NCI-H187 (cell line): Measurements from ENCODE around the gene CENPVL3.
"Not testable (repeated sequence)": the region's sequence is repeated elsewhere in the genome, so short reads cannot be mapped to it uniquely, and the experiment has no call there.

Experiments
- DNase-seq, 2 experiments: peaks; one replicate each; lab custom pipeline; 2025; lab: John Stamatoyannopoulos, UW

The CENPVL3 gene

DNA sequence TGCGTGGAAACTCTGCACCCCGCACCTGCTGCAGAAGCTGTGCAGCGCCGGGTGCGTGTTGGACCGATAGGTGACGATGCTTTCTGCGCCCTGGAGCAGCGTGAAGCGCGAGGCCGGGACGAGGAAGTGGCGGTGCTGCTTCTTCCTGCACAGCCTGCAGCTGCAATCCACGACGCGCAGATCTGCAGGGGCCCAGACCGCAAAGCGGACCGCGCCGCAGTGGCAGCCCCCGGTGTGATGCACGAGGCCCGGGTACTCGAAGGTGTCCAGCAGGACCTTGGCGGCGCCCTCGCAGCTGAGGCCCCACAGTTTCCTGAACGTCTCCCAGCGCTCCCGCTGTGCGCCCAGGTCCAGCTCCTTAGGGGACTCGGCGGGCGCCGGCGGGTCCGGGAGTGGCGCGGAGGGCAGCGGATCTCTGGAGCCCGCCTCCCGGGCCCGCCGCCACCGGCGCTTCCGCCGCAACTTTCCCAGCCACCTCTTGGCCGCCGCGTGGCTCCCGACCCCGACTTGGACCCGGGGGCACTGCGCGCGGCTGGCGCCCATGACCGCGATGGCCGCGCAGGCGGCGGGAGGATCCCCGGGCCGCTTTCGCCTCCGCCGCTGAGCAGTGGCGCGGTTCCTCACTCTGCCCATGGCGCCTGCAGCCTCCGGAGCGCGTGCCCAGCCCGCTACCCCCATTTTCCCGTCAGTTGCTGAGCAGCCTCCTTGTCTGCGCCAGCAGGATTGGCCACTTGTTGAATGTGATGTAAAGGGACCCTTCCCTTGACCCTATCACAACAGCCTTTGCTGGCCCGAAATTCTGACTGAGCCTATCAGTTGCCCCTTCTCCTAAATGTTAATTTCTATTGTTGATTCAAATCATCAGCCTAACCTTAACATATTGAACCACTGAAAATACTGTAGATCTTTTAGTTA lies at the start of gene CENPVL3:
TSS of gene CENPVL3 (minus strand) at position 672 of the 915 bp plus-strand sequence. CDS start at position 633, 39 bp downstream.
- not testable (repeated sequence) for DNase-seq

DNA sequence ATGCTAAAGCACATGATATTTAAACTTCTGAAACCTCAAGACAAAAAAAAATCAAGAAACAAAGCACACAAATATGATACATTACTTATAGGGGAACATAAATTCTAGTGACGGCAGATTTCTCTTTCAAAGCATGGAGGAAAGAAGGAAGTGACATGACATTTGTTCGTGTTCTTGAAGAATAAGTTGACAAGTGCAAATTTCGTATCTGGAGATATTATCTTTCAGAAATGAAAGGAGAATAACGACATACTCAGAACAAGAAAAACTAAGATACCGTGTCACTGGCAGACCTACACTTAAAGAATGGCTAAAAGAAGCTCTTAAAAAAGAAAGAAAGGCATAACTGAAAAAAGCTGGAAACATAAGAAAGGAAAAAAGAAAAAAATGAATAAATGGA lies 47.3 kb upstream of the CENPVL3 start:
- DNase-seq, result no peak

DNA sequence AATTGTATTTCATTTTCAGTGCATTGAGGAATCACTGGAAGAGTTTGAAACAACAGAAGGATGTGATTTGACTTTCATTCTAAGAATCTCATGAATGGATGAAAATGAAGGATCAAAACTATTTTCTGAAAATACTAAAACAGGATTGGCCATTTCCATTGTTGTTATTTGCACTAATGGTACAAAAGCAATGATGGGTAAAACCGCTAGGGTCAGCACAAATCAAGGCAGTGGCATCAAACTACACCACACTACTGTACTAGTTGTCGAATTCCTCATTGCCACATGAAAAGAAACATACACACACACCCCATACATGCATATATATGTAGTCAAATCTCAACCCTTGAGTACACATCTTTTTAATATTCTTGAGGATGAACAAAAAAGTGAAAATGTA lies 24.7 kb upstream of the CENPVL3 start:
- DNase-seq, result no peak

DNA sequence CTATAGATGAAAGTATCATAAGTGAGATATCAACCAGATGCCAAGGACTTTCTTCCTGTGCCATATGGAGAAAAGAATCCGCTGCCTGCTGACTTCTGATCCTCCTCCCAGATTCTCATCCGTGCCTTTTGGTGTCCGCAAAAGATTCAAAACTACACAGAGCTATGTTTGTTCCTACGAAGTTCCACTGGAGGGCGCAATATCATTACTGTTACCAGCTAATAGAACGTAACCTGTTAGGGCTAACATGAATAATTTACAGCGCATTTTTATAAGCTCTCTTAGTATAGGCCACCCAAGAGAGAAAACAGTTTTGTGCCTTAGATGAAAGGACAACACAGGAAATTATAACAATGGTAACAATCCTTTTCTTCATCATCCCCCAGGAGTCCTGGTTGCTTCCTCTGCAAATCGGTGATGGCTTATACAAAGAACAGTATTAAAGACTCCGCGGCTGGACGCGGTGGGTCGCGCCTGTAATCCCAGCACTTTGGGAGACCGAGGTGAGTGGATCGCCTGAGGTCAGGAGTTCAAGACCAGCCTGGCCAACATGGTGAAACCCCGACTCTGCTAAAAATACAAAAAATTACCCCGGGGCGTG lies 22.8 kb upstream of the CENPVL3 start:
- DNase-seq, result no peak

DNA sequence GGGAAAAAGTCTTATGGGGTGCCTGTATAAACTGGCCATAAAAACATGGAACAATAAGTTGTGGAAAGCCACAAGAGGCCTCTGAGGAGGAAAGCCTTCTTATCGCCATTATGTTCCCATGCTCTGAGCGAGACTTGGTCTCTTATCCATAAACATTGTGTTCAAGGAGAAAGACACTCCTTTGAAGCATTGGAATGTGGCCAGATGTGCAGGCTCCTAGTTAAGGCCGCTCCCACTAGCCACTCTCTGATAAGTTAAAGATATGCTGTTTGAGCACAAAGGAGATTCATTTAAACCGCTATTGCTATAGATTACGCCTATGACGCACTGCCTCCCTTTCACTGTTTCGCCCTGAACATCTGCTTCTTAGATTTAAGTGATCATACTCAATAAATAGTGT lies 17.8 kb upstream of the CENPVL3 start:
- not testable (repeated sequence) for DNase-seq

DNA sequence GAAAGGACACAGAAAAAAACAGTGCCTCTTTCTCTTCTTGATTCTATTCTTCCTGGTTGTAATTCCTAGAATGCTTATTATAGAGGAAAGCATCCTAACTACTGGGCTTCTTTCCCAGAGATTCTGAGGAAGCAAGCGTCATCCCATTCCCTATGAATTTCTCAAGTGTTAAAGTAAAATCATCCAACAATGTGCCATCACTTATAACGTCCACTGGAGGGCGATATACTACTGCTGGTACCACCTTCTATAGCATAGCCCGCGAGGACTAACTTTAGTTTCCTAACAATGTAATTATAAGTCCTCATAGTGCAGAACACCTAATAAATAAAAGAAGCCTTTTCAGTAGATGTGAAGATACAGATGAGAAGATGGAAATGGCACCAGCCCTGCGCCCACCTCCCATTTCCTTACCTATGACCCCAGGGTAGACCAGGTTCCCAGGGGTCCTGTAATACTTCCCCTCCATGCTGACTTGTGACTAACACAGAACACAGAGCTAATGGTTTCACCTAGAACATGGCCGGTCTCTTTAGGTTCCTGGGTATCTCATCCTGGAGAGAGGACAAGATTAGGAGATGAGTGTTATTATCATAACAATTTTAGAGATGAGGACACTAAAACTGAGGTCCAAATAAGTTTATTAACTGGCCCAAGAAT lies 4.2 kb downstream of the CENPVL3 start:
- no peak for DNase-seq

DNA sequence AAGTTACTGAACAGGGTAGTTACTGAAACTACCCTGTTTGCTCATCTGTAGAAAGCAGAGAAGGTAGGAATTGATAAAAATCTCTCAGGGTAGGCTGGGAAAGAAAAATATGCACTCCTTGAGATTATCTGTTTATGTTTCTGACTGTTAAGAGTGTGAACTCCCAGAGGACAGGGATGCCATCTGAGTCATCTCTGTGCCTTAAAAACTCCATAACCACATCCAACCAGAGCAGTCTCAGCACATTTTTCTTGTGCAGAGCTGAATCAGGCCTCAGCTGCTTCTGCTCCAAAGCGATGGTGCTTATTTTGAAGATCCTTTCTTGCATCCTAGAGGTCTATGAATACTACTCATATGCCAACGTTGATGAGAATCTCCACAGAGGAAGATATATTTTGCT lies 9.9 kb downstream of the CENPVL3 start:
- no peak for DNase-seq

DNA sequence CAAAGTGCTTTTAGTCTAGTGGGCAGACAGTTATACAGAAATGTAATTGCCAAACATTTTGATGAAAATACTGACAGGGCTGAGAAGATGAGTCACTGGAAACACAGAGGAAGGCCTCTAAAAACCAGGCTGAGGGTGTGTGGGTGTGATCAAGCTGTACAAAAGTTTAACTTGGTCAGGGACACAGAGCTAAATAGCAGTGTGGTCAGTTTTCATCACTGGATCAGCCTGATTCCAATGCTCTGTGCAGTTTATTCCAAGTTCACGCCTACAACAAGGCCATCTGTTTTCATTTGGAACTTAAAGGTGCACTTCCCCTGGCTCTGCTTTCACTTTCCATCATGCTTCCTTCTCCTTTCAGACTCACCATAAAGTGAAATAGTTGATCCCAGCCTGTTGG lies 10.6 kb downstream of the CENPVL3 start:
- no peak for DNase-seq

DNA sequence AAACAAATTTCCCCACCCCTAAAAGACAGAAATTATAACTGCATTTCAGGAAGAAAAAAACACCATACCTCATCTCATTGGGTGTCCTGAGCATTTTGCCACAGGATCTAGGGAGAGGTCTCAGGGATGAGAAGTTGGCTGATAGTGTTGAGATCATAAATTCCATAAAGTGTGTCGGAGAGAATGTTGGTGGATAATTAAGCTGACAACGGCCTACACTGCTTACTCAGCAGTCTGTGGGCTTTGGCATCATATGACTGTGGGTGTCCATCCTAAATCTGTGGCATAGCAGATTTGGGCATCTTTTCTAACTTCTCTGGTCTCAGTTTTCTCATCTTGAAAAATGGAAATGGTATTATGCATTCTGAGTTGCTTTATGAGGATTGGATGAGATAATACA lies 12.3 kb downstream of the CENPVL3 start:
- DNase-seq, result no peak

DNA sequence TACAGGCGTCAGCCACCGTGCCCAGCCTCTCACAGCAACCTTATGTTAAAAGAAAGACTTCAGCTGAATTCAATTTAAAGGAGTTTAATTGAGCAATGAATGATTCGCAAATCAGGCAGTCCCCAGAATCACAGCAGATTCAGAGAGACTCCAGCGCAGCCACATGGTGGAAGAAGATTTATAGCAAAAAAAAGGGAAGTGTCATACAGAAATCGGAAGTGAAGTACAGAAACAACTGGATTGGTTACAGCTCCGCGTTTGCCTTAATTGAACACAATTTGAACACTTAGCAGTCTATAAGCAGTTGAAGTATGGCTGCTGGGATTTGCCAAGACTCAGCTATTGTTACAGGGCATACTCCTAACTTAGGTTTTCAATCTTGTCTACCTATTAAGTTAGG lies 19.8 kb downstream of the CENPVL3 start:
- DNase-seq, result no peak

DNA sequence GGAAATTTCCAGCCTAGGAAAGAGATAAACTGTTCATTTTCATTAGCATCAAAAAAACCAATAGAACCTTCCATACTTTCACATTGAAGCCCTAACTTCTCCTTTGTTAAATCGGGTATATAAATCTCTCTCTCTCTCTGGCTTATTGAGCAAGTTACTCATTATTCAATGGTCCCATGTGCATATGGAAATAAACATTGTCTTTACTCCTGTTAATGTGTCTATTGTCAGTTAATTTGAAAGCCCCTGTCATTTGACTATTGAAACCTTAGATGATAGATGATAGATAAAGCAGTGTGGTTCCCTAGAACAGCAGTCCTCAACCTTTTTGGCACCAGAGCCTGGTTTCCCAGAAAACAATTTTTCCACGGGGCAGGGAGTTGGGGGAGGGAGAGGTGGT lies 46.8 kb downstream of the CENPVL3 start:
- no peak for DNase-seq

DNA sequence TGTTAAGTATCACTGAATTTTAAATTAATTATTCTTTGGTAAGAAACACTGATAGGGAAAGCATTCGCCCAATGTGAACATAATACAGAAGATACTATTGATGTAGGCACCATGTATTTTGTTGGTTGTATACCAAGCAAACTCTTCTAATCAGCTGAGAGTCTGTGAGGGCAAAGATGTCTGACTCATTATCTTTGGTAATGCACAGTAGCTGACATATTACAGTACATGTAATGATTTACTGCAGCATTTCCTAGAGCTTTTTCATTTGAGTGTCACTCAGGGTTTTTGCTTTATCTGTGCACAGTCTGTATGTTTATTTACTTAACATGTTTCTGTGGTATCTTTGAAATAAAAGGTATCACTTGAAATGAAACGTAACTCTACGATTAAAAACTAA lies 49.2 kb downstream of the CENPVL3 start:
- no peak for DNase-seq

DNA sequence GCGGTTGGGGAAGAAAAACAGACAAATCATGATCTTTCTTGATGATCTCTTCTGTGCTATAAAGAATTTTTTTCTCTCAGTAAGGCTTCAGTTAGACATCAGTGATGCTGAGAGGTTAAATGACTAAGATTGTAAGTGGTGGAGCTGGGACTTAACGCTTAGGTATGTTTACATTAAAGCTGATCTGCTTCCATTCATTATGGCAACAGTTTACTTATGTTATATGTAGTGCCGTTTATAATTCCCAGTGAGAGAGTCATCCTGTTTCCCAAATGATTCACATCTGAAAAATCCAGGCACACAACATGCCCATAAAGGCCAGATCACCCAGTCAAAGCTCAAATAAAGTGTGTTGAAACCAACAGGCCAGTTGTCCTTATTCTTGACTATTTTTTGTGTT lies 50.1 kb downstream of the CENPVL3 start:
- no peak for DNase-seq
